Endothelial cell of umbilical vein (primary cell): ENCODE results near the gene PWP1. TPM values are rescaled to one million over a fixed set of nuclear protein-coding genes. Genes with fewer than 3 reads are reported as not detected.

Experiments used
- BruUV-seq: library from RNA; stranded (reverse); fragments of 400-500 nt; replicated peaks from 2 replicates; lab custom pipeline; 2021; lab: Mats Ljungman, UMichigan
- CTCF ChIA-PET: fragments of 300-600, 350-600 bp; sonication (Branson Sonifier 250); formaldehyde crosslinking; loops from one replicate; lab custom pipeline; 2021; ENCODE audit warnings: antibody characterized with exemption, inconsistent platforms; lab: Charles Lee
- POLR2A ChIA-PET: fragments of 300-600, 350-600 bp; sonication (Branson Sonifier 250); formaldehyde crosslinking; loops from one replicate; lab custom pipeline; 2021; ENCODE audit warnings: antibody characterized with exemption, inconsistent platforms; lab: Charles Lee
- DNase-seq: peaks from one replicate; pipeline ENCODE4 v3.0.0-alpha.2; 2011; ENCODE audit warnings: low read depth, low spot score
- FAIRE-seq: peaks from 2 replicates; lab custom pipeline; 2011; peaks lifted over from hg19 to GRCh38; lab: Jason Lieb, UNC
- H2AFZ ChIP-seq: 2 replicates; pipeline ENCODE4 v1.6.0; 2012; ENCODE audit warnings: low read depth, low read length, control low read depth, inconsistent platforms
- H3K27ac ChIP-seq: 2 replicates; pipeline ENCODE4 v1.5.1; 2011; ENCODE audit warnings: low read depth, mild to moderate bottlenecking, control low read depth, low read length, moderate library complexity; ENCODE audit not compliant: insufficient read depth
- H3K27me3 ChIP-seq, 2 experiments: 2 replicates each; pipeline versions ENCODE4 v1.6.0 to v1.6.1; 2011; ENCODE audit warnings: low read length in 2 of 2, mixed read lengths in 1 of 2; ENCODE audit not compliant: control insufficient read depth in 2 of 2, insufficient read depth in 2 of 2
- H3K36me3 ChIP-seq, 2 experiments: 2 replicates in 1 of 2; 3 replicates in 1 of 2; pipeline ENCODE4 v1.5.1; 2011; ENCODE audit warnings: low read length in 2 of 2, mild to moderate bottlenecking in 1 of 2, moderate library complexity in 1 of 2; ENCODE audit not compliant: control insufficient read depth in 2 of 2, insufficient read depth in 2 of 2; ENCODE audit errors: extremely low read depth in 1 of 2
- H3K4me1 ChIP-seq: 3 replicates; pipeline ENCODE4 v1.5.1; 2011; ENCODE audit warnings: mild to moderate bottlenecking, low read length; ENCODE audit not compliant: control insufficient read depth, insufficient read depth; ENCODE audit errors: extremely low read depth
- H3K4me2 ChIP-seq: 2 replicates; pipeline ENCODE4 v1.6.1; 2011; ENCODE audit warnings: low read length, control low read depth, mixed read lengths; ENCODE audit not compliant: insufficient read depth
- H3K4me3 ChIP-seq, 3 experiments: fragments of 200-600 bp in 1 of 3; sonication (generic), shearing (Covaris generic) in 1 of 3; replicated peaks in 1 of 3; 2 replicates each; pipeline ENCODE4 v1.5.1; 2011 to 2016; ENCODE audit warnings: control low read depth in 3 of 3, low read length in 3 of 3, mild to moderate bottlenecking in 2 of 3, inconsistent platforms in 1 of 3, low read depth in 1 of 3, moderate library complexity in 1 of 3; ENCODE audit not compliant: insufficient read depth in 1 of 3
- H3K79me2 ChIP-seq: 2 replicates; pipeline ENCODE4 v1.6.0; 2012; ENCODE audit warnings: low read length, inconsistent platforms; ENCODE audit not compliant: control insufficient read depth, insufficient read depth
- H3K9ac ChIP-seq: replicated peaks from 2 replicates; pipeline ENCODE3; 2011; ENCODE audit warnings: low read length, control low read depth; ENCODE audit not compliant: insufficient read depth; ENCODE audit errors: extremely low read depth
- H3K9me1 ChIP-seq: replicated peaks from 3 replicates; pipeline ENCODE4 v1.6.0; 2011; ENCODE audit warnings: mild to moderate bottlenecking, low read length; ENCODE audit not compliant: control insufficient read depth, insufficient read depth; ENCODE audit errors: extremely low read depth
- H3K9me3 ChIP-seq: replicated peaks from 2 replicates; pipeline ENCODE4 v1.5.1; 2012; ENCODE audit warnings: low read length, inconsistent platforms; ENCODE audit not compliant: control insufficient read depth, insufficient read depth
- H4K20me1 ChIP-seq: replicated peaks from 2 replicates; pipeline ENCODE3; 2011; ENCODE audit warnings: mild to moderate bottlenecking, low read length; ENCODE audit not compliant: control insufficient read depth, insufficient read depth; ENCODE audit errors: extremely low read depth
- CTCF ChIP-seq, 2 donors: IDR thresholded peaks; 1 replicate in 1 of 2; 2 replicates in 1 of 2; pipeline ENCODE4 v1.5.1; 2011; ENCODE audit warnings: low read length in 2 of 2, mild to moderate bottlenecking in 2 of 2, moderate library complexity in 2 of 2, control low read depth in 1 of 2, inconsistent platforms in 1 of 2, low read depth in 1 of 2; ENCODE audit not compliant: insufficient read depth in 1 of 2; ENCODE audit errors: extremely low read depth in 1 of 2
- EZH2 ChIP-seq: IDR thresholded peaks from 2 replicates; pipeline ENCODE4 v1.6.1; 2012; ENCODE audit warnings: borderline replicate concordance, low read depth, mild to moderate bottlenecking, moderate library complexity, low read length, inconsistent platforms; ENCODE audit not compliant: severe bottlenecking
- FOS ChIP-seq: IDR thresholded peaks from 2 replicates; pipeline ENCODE4 v1.6.1; 2011; ENCODE audit warnings: mild to moderate bottlenecking, low read length, moderate library complexity, borderline replicate concordance; ENCODE audit not compliant: insufficient read depth
- GATA2 ChIP-seq: IDR thresholded peaks from 2 replicates; pipeline ENCODE4 v1.7.0; 2011; ENCODE audit warnings: low read depth, mild to moderate bottlenecking, moderate library complexity, mixed read lengths, low read length; ENCODE audit not compliant: insufficient read length, insufficient read depth
- JUN ChIP-seq: IDR thresholded peaks from 2 replicates; pipeline ENCODE4 v1.6.1; 2011; ENCODE audit warnings: borderline replicate concordance, low read depth; ENCODE audit not compliant: insufficient read length, insufficient read depth
- MYC ChIP-seq: IDR thresholded peaks from one replicate; pipeline ENCODE4 v1.6.1; 2011; ENCODE audit warnings: mild to moderate bottlenecking, low read depth, low read length
- POLR2A ChIP-seq: IDR thresholded peaks from 2 replicates; pipeline ENCODE4 v1.6.1; 2012; ENCODE audit warnings: low read depth, mild to moderate bottlenecking, control low read depth, low read length
- POLR2AphosphoS5 ChIP-seq: IDR thresholded peaks from 2 replicates; pipeline ENCODE4 v1.6.1; 2012; ENCODE audit warnings: low read depth, mild to moderate bottlenecking, control low read depth, low read length, moderate library complexity; ENCODE audit not compliant: insufficient read depth
- dilution Hi-C: fragments of 300-500 bp; cut with MboI; formaldehyde crosslinking; loops from one replicate; pipeline ENCODE4 v1.15.0; 2019; ENCODE audit warnings: low sequenced_read_pairs; ENCODE audit not compliant: extremely low pct_ligation_motif_present
- intact Hi-C: fragments of 100-400 bp; cut with micrococcal nuclease; formaldehyde crosslinking; loops from one replicate; pipeline ENCODE4 v1.10.0; 2022
- polyA plus RNA-seq, 4 experiments: library from polyadenylated mRNA; depleted of rRNA in 3 of 4; stranded (reverse) in 3 of 4; unstranded in 1 of 4; fragments of >200 nt; gene quantifications; 2 replicates each; pipeline versions ENCODE4 v1.2.1 to v1.2.3, GENCODE V29; 2011 to 2012; ENCODE audit warnings: missing spikeins in 1 of 4
- total RNA-seq: library from RNA; stranded (reverse); gene quantifications from 2 replicates; pipeline ENCODE4 v1.2.3, GENCODE V29; 2021
- TF ChIP-seq, protein P1 (sequence below): IDR thresholded peaks from 2 replicates; pipeline ENCODE4 v1.6.1; 2011; ENCODE audit not compliant: insufficient read depth, insufficient read length

The PWP1 gene
- total and polyA plus RNA-seq, 2 donors (not counting 3 experiments of a cell fraction or from before 2014, with no cell fraction given): 70.8 to 154 TPM

DNA sequence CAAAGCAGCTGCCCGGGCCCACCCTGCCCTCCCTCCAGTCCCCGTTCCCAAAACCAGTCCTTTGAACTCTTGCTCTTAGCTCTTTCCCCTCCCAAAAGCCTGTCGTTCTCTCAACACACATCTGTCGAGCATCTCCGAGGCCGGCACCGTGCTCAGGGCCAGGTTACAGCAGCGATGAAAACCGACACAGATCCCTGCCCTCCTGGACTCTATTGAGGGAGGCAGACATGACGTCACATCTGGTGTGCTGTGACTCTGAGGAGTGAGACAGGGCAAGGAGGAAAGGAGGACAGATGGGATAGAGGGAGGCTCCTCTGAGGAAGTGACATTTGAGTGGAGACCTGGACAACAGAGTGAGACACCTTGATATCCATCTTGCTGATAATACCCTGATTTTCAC, 34.6 kb upstream of the PWP1 start:
- no peak for TF ChIP-seq EZH2
- no peak for TF ChIP-seq CTCF (IDR thresholded peaks at IDR 0.05; ENCODE audit: extremely low read depth in 1 of 2, insufficient read depth in 1 of 2, low read depth in 1 of 2, low read length in 2 of 2)
- TF ChIP-seq, protein P1, sequence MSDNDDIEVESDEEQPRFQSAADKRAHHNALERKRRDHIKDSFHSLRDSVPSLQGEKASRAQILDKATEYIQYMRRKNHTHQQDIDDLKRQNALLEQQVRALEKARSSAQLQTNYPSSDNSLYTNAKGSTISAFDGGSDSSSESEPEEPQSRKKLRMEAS: no peak
- no peak for TF ChIP-seq POLR2A
- no peak for TF ChIP-seq MYC
- TF ChIP-seq FOS: no peak
- no peak for TF ChIP-seq JUN
- TF ChIP-seq GATA2: no peak
- TF ChIP-seq POLR2AphosphoS5: no peak
- dilution Hi-C loops (no loop called here), intact Hi-C loops (no loop called here)
- no peaks in the 10 kb centered on the region for H3K9me1 ChIP-seq
- no peaks in the 10 kb centered on the region for H3K36me3 ChIP-seq
- no peak overlapping the region for H3K4me2 ChIP-seq
- no peaks in the 10 kb centered on the region for H3K79me2 ChIP-seq
- H3K4me1 ChIP-seq: no peaks in the 10 kb centered on the region
- H3K9ac ChIP-seq: no peak overlapping the region
- POLR2A ChIA-PET: no interaction called here
- no peaks in the 10 kb centered on the region for H4K20me1 ChIP-seq
- H3K27ac ChIP-seq: no peak overlapping the region
- H2AFZ ChIP-seq: no peak overlapping the region
- BruUV-seq: no TSS peak
- no peak for FAIRE-seq
- DNase-seq: no peak
- no peaks in the 10 kb centered on the region for H3K9me3 ChIP-seq
- no peak overlapping the region for H3K4me3 ChIP-seq
- CTCF ChIA-PET: no interaction called here
- H3K27me3 ChIP-seq: no peaks in the 10 kb centered on the region
